ENCODE data around the gene C4B.
"Not testable (repeated sequence)": the region's sequence is repeated elsewhere in the genome, so short reads cannot be mapped to it uniquely, and the experiment has no call there.

DNA sequence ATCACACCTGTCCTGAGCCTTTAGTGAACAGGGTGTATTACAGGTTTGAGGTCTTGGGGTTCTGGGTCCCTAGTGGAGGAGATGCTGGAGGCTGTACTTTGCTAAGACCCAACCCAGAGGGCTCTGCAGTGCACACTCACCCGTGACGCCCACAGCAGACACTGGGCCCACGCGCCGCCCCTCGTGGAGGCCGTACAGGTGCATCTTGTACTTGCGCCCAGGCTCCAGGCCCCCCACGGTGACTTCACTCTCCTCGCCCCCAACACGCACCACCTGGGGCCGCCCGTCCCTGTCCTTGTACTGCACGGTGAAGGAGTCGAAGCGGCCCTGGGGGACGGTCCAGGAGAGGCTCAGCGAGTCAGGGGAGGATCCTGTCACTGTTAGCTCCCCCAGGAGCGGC, 52.9 kb downstream of the C4B start:
- TF ChIP-seq, protein P1, sequence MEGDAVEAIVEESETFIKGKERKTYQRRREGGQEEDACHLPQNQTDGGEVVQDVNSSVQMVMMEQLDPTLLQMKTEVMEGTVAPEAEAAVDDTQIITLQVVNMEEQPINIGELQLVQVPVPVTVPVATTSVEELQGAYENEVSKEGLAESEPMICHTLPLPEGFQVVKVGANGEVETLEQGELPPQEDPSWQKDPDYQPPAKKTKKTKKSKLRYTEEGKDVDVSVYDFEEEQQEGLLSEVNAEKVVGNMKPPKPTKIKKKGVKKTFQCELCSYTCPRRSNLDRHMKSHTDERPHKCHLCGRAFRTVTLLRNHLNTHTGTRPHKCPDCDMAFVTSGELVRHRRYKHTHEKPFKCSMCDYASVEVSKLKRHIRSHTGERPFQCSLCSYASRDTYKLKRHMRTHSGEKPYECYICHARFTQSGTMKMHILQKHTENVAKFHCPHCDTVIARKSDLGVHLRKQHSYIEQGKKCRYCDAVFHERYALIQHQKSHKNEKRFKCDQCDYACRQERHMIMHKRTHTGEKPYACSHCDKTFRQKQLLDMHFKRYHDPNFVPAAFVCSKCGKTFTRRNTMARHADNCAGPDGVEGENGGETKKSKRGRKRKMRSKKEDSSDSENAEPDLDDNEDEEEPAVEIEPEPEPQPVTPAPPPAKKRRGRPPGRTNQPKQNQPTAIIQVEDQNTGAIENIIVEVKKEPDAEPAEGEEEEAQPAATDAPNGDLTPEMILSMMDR (IDR thresholded peaks at IDR 0.05): not testable (repeated sequence)
- not testable (repeated sequence) for TF ChIP-seq POLR2A (IDR thresholded peaks at IDR 0.05)

Data from breast epithelium (tissue), 3 donors.